Limb (tissue), 2 donors: ENCODE data around the gene PRAC2.
A peak's percentile ranks its signal among the peaks of the same experiment; 100 is the strongest.
"Not testable (repeated sequence)": the region's sequence is repeated elsewhere in the genome, so short reads cannot be mapped to it uniquely, and the experiment has no call there.

Experiments
- DNase-seq, 2 donors: peaks; one replicate each; pipeline ENCODE4 v3.0.0-alpha.2; 2016; ENCODE audit errors: extremely low spot score in 2 of 2

PRAC2 gene

GRCh38 chr17:48722915-48723422 lies at the start of gene PRAC2:
PRAC2 (plus strand) TSS chr17:48723185; CDS start chr17:48724411, 1,226 bp downstream.
- peak in 1 of 2 donors; percentile 56 for DNase-seq

- no peak for DNase-seq
These were observed 45.9 kb upstream of the PRAC2 start for GRCh38 chr17:48676963-48677558.

GRCh38 chr17:48678141-48678971 lies 44.6 kb upstream of the PRAC2 start:
- peak; percentile 19 to 85 for DNase-seq

- no peak for DNase-seq
These were observed 43.4 kb upstream of the PRAC2 start for GRCh38 chr17:48679385-48680096.

GRCh38 chr17:48681609-48682008 lies 41.4 kb upstream of the PRAC2 start:
- no peak for DNase-seq

GRCh38 chr17:48690655-48691054 lies 32.3 kb upstream of the PRAC2 start:
- no peak for DNase-seq

GRCh38 chr17:48692049-48692448 lies 30.9 kb upstream of the PRAC2 start:
- no peak for DNase-seq

GRCh38 chr17:48693178-48693577 lies 29.8 kb upstream of the PRAC2 start:
- DNase-seq, result no peak

GRCh38 chr17:48701864-48702532 lies 21.0 kb upstream of the PRAC2 start:
- no peak for DNase-seq

GRCh38 chr17:48704361-48705248 lies 18.4 kb upstream of the PRAC2 start:
- DNase-seq, result no peak

- DNase-seq, result no peak
These were observed 11.9 kb upstream of the PRAC2 start for GRCh38 chr17:48711128-48711527.

GRCh38 chr17:48715496-48716399 lies 7.2 kb upstream of the PRAC2 start:
- no peak for DNase-seq

GRCh38 chr17:48716549-48716948 lies 6.4 kb upstream of the PRAC2 start:
- not testable (repeated sequence) for DNase-seq

GRCh38 chr17:48717367-48718226 lies 5.4 kb upstream of the PRAC2 start:
- DNase-seq, result no peak

- DNase-seq, result peak in 1 of 2 donors; percentile 71
These were observed 4.7 kb upstream of the PRAC2 start for GRCh38 chr17:48718227-48718760.

- peak in 1 of 2 donors; percentile 78 for DNase-seq
These were observed 4.0 kb upstream of the PRAC2 start for GRCh38 chr17:48718761-48719641.

GRCh38 chr17:48719642-48720265 lies 3.2 kb upstream of the PRAC2 start:
- DNase-seq, result peak in 1 of 2 donors; percentile 67
